22Rv1 (cell line): ENCODE data around the gene BCKDK.
A peak's percentile ranks its signal among the peaks of the same experiment; 100 is the strongest.

Experiments
- H3K27ac ChIP-seq: fragments of 450-650 bp; 2 replicates; pipeline ENCODE4 v1.5.1; 2017
- ZFX ChIP-seq: fragments of 450-650 bp; IDR thresholded peaks from 2 replicates; pipeline ENCODE4 v1.6.1; 2017; ENCODE audit warnings: antibody characterized with exemption, borderline replicate concordance
- TF ChIP-seq, protein P1 (sequence below): fragments of 450-650 bp; IDR thresholded peaks from 2 replicates; pipeline ENCODE4 v1.5.1; 2017; ENCODE audit warnings: mild to moderate bottlenecking

The BCKDK gene

DNA sequence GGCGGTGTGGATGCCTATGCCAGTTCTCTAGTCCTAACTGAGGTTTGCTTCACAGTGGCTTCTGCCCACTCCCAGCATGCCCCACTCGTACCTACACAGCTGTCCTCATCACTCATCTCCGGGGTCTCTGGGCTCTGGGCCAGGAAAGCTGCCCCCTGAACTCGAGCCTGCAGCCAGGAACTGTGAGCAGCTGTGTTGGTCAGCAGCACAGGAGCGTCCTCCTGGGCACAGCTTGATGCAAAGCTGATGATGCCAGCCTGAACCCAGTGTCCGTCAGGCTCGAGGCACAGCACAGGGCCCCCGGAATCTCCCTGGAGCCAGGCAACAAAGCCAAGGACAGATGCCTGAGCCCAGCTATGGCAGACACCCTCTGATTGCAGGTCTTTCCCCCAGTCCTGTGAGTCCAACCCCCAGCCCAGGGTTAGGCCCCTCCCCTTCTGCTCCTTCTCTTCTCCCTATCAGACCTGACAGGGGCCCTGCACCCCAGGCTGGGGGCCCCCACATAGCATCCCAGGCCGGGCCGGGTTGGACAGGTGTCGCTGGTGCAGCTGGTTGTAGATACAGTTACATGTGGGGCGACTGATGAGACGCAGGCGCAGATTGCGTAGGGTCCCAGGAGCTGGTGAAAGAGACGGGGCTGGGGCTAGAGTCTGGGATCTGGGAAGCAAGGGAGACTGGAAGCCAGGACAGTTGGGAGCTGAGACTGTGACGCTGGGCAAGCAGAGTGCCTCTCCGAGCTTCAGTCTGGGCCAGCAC lies 22.1 kb upstream of the BCKDK start:
- no peak overlapping the region; the same call in 1 of the 2 replicates for H3K27ac ChIP-seq
- TF ChIP-seq ZFX = no peak
- TF ChIP-seq, protein P1, sequence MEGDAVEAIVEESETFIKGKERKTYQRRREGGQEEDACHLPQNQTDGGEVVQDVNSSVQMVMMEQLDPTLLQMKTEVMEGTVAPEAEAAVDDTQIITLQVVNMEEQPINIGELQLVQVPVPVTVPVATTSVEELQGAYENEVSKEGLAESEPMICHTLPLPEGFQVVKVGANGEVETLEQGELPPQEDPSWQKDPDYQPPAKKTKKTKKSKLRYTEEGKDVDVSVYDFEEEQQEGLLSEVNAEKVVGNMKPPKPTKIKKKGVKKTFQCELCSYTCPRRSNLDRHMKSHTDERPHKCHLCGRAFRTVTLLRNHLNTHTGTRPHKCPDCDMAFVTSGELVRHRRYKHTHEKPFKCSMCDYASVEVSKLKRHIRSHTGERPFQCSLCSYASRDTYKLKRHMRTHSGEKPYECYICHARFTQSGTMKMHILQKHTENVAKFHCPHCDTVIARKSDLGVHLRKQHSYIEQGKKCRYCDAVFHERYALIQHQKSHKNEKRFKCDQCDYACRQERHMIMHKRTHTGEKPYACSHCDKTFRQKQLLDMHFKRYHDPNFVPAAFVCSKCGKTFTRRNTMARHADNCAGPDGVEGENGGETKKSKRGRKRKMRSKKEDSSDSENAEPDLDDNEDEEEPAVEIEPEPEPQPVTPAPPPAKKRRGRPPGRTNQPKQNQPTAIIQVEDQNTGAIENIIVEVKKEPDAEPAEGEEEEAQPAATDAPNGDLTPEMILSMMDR = no peak

DNA sequence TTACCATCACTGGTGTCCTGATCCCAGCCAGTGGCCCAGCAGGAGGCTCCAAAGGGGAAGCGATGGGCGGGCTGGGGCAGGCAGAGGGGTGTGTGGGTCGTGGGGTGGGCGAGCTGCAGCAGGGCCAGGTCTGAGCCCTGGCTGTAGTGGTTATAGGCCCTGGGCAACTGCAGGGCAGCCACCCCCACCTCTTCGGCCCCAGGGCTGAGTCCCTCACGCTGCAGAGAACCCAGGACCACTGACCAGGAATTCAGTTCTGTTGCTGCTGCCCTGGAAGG lies 21.6 kb upstream of the BCKDK start:
- TF ChIP-seq, protein P1 = no peak
- no peak for TF ChIP-seq ZFX
- H3K27ac ChIP-seq = peak overlapping the region; percentile 10; the same call in 1 of the 2 replicates

DNA sequence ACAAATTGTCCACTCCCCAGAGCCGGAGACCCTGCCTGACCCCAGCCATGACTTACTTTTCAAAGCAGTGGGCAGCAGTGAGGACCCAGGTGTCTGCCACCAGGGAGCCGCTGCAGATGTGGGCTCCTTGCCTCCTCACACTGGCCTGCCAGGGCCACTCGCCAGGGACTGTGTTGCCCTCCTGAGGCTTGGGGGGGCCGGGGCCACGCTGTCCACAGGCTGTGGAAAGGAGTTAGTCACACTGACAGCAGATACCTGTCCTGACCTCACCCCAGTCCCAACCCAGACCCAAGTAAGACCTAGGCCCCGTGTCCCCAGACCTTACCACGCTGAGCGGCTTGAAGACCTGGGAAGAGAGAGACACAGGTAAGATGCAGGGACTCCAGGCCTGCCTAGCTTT lies 20.7 kb upstream of the BCKDK start:
- H3K27ac ChIP-seq = peak overlapping the region; percentile 10; the same call in 1 of the 2 replicates
- no peak for TF ChIP-seq ZFX
- TF ChIP-seq, protein P1 = no peak

DNA sequence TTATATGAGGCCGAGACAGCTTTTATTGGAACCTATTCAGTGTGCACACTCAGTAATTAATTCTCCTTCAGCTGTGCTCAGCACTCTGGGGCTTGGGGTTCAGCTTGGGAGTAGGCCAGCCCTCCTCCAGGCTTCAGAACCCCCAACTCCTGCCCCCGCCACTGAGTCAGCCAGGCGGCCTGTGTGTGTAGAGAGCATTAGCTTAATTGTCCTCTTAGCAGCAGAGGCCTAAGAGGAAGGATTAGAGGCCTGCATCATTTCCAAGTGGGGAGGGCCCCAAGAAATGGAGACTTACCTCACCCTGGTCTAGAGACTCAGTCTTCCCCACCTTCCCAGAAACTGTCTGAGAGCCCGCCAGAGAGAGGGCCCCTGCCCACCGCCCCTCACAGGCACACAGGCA lies 20.2 kb upstream of the BCKDK start:
- H3K27ac ChIP-seq = no peak overlapping the region
- TF ChIP-seq, protein P1 = no peak
- TF ChIP-seq ZFX = no peak

DNA sequence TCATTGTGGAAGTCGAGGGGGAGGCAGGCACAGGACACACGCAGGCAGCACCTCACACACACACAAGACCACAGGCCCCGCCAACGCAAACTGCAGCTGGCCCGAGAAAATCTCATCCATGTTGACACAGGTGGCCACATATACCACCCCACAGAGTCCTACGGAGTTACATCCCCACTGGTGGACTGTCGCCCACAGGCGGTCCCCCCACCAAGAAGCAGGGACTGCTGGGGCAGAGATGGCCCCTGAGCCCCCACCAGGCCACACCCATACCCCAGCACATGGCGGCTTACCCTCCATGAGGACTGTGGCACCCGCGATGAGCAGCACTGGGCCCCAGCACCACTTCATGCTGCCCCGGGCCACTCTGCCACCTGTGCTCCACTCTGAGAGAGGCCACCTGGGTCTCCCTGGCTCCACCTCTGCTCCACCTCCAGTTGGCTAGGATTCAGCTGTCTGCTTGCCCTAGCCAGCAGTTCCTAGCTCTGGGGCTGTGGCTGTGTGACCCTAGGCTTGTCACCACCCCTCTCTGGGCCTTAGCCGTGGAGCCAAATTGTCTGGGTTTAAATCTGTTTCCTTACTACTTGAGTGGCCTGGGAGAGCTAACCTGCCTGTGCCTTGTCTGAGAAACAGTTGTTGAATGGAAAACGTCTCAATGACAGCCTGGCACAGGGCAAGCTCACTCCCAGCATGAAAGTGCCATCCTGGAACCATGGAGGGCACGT lies 19.6 kb upstream of the BCKDK start, which contains the start of gene PRSS53:
TSS of gene PRSS53 (minus strand) at position 485 of the 725 bp plus-strand sequence. CDS start at position 351, 134 bp downstream.
- TF ChIP-seq ZFX = no peak
- TF ChIP-seq, protein P1 = no peak
- no peak within 1 kb of the TSS for H3K27ac ChIP-seq

DNA sequence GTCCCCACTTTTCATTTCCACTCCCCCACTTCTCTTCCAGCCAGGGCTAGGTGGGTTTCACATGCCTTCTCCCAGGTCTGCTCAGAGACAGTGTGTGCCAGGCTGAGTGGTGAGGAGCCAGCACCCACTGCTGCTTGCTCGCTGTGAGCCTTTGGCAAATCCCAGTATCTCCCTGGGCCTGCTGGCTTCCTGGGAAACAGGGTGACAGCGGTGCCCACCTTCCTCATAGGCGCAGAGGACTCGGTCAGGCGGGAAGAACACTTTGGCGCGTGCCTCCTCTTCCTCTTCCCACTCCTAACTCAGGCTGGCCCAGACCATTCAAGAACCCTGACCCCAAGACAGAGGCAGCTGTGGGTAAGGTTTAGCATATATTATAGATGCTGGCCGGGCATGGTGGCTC lies 19.0 kb upstream of the BCKDK start:
- no peak for TF ChIP-seq ZFX
- TF ChIP-seq, protein P1 = no peak
- no peak overlapping the region for H3K27ac ChIP-seq

DNA sequence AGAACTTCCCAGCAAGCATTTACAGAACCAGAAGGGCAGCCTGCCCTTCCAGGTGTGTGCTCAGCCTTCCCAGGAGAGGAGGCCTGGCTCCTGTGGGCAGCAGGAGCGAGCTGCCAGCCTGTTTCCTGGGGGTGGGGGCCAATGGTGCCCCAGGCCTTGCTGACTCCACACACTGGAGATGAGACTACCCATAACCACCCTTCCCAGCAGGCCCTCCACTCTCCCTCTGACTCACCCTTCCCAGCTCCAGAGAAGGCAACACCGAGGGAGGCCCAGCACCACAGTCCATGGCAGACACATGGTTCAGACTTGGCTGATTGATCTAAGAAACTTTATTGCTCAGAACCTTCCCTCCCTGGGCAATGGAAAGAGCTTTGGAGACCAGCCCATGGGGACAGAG lies 17.6 kb upstream of the BCKDK start:
- no peak overlapping the region for H3K27ac ChIP-seq
- no peak for TF ChIP-seq ZFX
- TF ChIP-seq, protein P1 = no peak
